GM21786 (cell line): ENCODE results near the gene NINJ2.
A peak's percentile ranks its signal among the peaks of the same experiment; 100 is the strongest.
"Not testable (repeated sequence)": the region's sequence is repeated elsewhere in the genome, so short reads cannot be mapped to it uniquely, and the experiment has no call there.

Experiments used
- ATAC-seq: cut with Tn5 transposase; IDR thresholded peaks from one replicate; pipeline ENCODE4 v1.9.1; 2021; ENCODE audit not compliant: unreplicated experiment

The NINJ2 gene, protein sequence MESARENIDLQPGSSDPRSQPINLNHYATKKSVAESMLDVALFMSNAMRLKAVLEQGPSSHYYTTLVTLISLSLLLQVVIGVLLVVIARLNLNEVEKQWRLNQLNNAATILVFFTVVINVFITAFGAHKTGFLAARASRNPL

DNA sequence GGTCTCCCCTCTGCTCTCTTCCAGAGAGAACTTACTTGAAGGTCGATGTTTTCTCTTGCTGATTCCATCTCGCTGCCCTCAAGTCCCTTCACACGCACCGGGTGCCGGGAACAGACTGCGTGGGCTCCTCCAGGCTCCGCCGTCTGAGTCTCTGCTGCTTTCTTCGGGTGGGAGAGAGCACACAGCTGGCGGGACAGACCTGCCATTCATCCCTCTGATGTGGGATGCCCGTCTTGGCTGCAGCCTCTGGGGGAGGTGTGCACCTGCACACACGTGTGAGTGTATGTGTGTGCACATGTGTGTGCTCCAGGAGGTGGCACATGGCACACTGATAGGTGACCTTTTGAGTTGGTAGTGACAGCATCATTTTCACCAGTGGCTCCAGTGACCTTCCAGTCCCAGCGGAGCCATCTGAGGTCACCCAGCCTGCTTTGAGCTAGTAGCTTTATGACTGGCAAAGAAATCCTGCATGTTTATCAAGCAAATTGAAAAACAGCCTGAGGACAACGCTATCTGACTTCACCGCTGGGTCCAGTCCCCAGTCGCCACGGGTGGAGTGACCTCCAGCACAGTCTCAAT is at the start of gene NINJ2:
Gene NINJ2, minus strand, starts transcription at position 153 of the 579 bp plus-strand sequence. Its CDS starts 85 bp downstream, at position 68.
- ATAC-seq: no peak

DNA sequence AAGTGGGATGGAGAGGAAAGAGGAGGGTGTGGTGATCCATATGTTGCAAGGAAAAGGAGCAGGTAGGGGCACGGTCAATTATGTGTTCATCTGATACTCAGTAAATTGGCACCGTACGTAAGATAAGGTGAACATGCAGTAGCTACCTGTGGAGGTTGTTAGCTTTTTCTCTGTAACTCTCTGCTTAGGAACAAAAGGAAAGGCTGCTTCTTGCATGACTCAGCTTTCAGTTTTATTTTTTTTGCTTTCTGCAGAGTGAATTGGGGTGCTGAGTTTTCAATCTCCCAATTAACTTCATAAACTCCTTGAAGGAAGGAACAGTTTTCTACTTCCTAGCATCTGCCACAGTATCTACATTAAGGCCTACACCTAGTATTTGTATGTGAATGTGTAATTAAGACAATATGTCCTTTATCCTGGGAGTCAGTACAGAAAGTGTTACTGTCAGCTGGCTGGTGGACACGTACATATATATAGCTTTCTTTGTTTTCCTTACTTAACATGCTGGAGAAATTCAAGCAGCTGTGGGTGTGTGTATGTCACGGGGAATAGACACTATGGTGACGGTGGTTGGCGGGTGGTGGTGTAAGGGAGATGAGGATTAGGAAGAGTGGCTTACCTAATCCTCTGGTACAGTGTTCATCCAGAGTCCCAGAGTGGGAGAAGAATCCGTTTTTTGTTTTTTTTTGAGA is 49.1 kb upstream of the NINJ2 start:
- no peak for ATAC-seq

DNA sequence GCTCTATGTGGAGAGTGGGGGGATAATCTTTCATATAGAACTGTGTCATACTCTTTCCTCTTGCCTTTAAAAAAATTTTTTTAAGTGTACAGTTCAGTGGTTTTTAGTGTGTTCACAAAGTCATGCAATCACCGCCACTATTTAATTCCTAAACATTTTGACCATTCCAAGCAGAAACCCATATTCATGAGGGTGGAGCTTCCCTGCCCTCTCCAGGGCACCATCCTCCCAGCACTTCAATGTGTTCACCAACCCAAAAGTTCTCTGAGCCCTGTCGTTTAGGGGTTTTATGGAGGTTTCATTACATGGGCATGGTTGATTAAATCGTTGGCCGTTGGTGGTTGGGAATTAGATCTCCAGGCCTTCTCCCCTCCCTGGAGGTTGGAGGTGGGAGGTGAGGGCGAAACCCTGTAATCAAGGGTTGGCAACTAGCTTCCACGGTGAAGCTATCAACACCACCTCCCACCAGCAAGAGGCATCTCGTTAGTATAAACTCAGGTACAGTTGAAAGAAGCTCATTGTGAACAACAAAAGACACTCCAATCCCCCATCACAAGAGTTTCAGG is 46.3 kb upstream of the NINJ2 start:
- no peak for ATAC-seq

DNA sequence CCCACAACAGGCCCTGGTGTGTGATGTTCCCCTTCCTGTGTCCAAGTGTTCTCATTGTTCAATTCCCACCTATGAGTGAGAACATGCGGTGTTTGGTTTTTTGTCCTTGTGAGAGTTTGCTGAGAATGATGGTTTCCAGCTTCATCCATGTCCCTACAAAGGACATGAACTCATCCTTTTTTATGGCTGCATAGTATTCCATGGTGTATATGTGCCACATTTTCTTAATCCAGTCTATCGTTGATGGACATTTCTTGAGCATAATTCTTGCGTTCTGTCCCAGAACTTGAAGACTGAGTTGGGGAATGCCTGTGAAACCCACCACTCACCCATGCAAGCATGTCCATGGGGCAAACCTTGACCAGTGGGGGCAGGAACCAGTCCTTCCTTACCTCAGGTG is 44.8 kb upstream of the NINJ2 start:
- ATAC-seq: not testable (repeated sequence)

DNA sequence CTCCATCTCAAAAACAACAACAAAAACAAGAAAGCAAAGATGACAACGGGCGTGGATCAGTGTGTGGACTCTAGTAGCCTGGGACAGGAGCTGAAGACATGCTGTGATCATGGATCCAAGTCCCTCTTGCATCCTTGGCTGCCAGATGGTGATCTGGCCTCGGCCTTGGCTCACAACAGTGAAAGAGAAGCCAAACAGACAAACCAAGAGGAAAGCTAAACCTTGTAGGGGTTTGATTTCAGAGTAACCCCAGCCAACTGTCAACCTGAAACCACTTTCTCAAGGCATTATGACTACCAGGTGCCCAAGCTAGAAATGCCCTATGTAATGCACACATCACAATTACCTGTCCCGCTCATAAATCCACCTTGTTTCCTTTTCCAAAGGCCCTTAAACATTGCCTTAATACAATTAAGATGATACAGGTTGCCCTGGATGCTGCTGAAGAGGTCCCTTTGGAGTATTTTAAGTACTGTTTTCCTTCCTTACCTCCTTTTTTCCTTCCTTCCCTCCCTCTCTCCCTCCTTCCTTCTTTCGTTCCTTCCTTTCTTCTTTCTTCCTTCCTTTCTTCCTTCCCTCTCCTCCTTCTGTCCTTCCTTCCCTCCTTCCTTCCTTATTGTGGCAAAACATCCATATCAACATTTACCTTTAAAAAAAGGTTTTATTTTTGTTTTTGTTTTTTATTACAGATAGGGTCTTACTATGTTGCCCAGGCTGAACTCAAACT is 41.4 kb upstream of the NINJ2 start:
- no peak for ATAC-seq

DNA sequence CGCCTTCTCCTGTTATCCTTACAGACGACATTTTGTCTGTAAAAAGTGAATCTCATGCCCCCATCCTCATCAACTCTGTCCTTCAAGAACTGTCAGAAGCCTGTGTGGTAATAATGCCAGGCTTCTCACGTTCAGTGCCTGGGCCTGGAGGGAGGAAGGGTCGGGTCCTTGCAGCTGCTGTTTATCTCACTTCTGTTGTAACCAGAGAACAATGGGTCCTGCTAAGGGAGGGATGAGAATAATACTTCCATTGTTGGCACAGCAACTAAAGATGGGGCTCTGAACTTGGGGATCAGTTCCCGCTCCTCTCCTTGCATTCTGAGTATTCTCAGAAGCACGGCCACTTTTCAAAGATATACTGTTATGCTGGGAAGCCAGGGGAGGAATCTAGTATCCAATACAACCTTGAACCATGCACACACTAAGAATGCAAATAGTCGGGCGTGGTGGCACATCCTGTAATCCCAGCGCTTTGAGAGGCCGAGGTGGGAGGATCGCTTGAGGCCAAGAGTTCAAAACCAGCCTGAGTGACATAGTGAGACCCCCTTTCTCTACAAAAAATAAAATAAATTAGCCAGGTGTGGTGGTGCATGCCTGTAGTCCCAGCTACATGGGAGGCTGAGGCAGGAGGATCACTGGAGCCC is 38.8 kb upstream of the NINJ2 start:
- no peak for ATAC-seq

DNA sequence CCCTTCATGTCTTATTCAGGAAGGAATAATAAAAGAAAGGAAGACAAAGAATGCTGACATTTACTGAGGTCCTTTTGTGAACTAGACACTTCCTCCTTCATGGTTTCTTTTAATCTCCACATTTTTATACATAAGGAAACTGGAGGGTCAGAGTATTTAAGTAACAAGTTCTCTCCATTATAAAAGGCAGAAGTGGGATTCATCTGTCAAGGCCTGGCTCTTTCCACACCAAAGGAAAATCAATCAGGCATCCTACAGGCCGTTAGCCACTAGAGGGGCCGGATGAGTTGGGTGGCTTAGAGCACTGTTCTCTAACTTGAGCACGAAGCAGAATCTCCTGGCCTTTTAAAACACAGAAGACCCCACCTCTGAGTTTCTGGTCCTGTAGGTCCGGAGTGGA is 36.8 kb upstream of the NINJ2 start:
- no peak for ATAC-seq

DNA sequence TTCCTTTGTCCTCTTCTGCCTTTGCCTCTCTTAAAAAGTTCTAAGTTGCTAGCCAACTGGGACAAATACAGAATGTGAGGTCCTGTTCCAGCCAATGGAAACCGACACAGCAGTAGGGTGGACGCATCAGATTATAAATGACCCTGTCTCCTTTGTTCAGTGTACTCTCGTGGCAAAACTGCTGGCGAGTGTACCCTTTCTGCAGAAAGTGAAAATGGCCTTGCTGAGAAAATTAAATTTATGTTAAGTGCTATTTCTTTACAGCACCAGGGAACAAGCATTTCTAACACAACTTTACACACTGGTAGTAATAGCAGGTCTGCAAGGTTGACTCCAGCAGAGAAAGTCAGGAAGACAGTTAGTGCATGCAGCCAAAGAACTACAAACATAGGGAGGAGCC is 35.0 kb upstream of the NINJ2 start:
- ATAC-seq: not testable (repeated sequence)

DNA sequence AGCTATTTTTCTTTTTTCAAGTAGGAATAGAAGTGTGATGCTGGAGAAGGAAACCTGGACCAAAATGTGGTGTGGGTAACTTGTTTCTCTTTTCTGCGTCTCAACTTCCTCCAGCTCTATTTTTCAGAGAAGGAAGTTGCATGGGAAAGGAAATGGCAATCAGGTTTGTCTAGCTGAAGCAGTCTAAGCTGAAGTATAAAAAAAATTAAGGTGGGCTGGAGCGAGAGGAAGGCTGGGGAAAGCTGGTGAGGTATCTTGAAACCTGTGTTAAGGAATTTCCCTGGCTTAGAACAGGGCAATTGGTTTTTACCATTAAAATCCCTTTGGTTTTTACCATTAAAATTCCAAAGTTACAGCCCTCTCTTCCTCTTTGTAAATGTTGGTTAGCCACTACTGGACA is 34.2 kb upstream of the NINJ2 start:
- no peak for ATAC-seq

DNA sequence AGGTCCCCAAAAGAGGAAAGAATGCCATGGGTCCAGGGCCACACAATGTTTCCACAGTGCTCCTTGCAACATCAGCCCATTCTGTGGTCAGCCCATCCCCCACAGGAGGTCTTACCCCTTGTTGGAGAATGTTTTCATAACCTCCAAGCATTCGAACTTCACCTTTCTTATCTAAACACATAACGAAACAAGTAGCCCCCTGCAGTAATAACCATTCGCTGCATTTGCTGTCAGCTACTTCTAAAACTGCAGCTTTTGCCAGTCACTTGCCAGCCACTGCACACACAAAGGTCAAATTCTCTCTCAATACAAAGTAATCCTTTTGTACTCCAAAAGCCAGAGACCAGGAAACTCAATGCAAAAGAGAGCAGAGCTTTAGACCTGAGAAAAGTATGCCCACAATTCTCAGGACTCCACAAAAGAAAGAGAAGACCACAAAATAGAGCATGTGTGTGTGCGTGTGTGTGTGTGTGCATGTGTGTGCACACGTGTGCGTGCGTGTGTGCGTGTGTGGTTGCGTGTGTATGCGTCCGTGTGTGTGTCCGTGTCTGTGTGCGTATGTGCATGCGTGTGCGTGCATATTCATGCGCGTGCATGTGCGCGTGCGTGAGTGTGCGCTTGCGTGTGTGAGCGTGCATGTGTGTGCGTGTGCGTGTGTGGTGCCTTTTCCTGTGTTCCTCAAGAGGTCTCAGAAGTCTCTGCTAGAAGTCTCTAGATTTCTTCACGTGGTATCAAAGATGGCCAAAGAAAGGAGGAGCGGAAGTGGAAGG is 31.7 kb upstream of the NINJ2 start:
- no peak for ATAC-seq

DNA sequence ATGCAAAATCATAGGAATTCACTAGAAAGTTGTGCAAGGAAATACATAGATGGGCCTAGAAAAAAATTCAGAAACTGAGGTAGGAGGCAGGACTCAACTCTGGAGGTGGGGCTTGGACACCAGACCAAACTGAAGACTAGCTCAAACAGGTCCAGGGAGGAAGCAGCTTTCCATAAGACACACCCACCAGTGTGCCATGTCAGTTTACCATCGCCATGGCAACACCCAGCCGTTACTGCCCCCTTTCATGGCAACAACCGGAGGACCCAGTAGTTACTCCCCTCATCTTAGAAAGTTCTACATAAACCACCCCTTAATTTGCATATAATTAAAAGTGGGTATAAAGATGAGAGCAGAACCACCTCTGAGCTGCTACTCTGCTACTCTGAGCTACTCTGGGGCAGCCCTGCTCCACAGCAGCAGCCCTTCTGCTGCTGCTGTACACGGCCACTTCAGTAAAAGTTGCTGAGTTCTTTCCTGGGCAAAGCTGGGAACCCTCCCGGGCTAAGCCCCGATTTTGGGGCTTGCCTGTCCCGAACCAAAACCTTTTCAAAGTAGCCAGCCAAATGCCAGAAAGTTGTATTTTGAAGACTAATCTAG is 30.8 kb upstream of the NINJ2 start:
- no peak for ATAC-seq

DNA sequence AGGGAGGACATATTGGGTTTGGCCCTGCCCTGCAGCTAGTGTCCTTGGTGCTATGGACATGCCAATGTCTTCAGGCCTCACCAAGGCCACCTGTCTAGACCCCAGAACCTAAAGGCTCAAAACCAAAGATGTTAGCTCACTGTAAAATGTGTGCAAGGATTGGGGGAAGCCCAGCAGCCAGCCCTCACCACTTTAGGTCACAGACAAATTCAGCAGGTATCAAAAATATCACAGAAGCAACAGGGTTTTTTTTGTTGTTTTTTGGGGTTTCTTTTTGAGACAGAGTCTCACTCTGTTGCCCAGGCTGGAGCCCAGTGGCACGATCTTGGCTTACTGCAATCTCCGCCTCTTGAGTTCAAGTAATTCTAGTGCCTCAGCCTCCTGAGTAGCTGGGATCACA is 29.0 kb upstream of the NINJ2 start:
- ATAC-seq: no peak

DNA sequence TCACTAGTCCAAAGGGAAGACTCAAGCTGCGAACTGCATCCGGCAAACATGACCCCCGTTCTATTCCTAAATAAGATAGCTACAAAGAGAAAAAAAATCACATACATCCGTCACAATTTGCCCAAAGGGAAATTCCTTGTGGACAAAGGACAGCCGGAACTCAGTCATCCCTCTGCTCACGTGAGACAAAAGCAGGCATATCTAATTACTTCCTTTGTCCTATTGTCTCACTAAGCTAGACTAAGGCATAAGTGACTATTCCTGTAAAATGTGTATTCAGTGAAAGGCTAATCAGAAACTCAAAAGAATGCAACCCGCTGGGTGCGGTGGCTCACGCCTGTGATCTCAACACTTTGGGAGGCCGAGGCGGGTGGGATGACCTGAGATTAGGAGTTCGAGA is 27.2 kb upstream of the NINJ2 start:
- no peak for ATAC-seq

DNA sequence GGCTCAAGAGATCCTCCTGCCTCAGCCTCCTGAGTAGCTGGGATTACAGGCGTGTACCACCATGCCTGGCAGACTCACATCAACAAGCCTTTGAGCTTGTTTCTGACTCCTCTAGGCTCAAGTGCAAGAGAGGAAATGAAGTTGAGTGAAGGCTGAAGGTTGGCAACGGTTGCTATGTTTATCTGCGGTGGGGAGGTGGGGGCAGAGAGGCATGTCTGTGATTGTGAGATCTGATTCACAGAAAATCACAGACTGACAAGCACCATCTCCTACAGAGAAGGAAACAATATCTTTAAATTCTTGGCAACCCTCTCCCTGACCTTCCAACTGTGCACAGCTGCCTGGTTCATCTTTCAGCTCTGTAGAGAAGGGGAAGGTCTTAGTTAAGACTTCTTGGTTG is 22.1 kb upstream of the NINJ2 start:
- peak; percentile 63 for ATAC-seq

DNA sequence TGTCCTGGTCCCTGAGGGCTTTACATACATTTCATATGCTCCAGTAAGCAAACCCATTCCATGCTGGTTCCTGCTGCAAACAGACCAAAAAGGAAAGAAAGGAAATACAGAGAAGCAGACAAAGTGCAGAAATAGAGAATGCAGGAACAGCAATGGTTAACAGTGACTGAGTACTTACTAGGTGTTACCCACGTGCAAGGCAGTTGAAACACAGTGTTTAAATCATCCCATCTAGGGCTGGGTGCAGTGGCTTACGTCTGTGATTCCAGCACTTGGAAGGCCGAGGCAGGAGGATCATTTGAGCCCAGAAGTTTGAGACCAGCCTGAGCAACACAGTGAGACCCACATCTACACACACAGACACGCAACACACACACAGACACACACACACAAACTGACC is 21.2 kb upstream of the NINJ2 start:
- ATAC-seq: no peak

DNA sequence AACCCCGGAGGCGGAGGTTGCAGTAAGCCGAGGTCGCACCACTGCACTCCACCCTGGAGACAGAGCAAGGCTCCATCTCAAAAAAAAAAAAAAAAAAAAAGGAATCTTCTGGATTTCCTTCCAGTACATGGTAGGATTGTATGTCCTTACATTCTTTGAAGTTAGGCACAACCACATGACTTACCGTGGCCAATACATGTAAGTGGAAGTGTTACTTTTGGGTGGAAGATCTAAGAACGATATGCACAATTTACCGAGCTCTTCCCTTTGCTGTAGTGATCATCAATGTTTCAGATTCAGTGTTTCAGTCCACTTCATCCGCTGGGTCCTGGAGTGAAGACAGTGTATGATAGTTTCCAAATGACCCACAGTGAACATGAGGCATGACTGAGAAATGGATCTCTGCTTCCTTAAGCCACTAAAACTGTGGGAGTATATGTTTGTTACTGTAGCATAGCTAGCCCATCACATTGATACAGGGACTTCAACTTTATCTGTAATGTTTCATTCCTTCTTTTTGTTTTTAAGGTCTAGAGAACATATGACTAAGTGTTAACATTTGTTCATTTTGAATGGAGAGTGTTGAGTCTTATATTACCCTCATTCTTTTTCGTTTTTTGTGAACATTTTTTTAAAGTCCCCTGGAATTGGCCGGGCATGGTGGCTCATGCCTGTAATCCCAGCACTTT is 18.5 kb upstream of the NINJ2 start:
- no peak for ATAC-seq

DNA sequence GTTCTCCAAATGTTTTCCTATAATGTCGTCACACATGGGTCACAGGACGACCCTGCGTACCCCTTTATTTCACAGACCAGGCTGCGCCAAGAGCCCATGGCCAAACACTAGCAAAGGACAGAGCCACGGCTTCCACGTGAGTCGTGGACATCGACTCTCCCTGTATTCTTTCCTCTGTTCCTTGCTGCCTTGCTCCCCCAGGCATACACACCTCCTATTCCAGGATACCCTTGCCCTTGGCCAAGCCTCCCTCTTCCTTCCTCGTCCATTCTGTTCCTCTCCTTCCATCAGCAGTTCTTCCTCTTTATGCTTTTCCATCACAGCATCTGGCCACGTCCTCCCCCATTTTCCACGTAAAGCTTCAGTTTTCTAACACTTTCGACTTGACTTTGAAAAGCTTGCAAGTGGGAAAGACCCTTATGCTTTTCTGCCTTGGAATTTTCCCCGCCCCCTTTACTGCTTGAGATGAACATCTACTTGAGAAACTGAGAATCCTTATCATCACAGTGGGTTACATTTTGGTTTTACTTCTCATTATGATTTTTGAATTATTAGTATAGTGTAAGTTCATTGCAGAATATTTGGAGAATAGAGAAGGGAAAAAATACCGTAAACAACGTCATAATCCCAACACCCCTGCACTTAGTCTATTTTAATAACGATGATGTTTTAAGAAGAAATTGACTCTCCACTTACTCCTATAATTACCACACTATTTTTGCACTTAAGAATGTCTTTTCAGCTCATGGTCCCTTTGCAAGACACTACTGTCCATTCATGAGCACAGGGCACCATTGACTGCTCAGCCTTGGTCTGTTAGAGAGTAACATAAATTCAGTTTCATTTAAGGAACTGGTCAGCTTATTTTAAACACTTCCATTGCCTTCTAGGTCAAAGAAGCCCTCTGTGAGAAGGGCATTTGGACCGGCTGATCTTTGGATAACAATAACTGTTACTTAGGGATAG is 15.8 kb upstream of the NINJ2 start:
- no peak for ATAC-seq

DNA sequence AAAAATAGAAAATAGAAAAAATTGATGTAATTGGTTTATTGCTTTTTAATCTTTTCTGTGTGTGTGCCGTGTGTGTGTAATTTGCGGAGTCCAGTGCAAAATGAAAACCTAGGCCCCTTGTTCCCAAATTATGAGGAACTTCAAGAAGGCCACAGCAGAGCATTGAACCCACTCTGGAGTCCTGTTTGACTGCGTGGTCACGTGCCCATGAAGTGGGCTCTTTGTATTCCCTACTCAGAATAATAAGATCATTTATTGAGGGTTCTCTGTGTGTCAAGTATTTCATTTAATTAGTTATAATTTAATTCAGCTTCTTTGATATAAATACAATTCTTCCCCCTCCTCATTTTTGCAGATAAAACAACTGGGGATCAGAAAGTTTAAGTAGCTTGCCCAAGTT is 12.3 kb upstream of the NINJ2 start:
- no peak for ATAC-seq
